PC-9 (cell line): ENCODE results near the gene CD300C.

ENCODE experiments used
- CTCF ChIP-seq: fragments of 200-600 bp; sonication (generic); conservative IDR thresholded peaks from 2 replicates; pipeline ENCODE4 v1.6.1; 2017; ENCODE audit warnings: mixed run types, antibody characterized with exemption, mild to moderate bottlenecking, moderate library complexity
- EZH2 ChIP-seq: fragments of 200-600 bp; sonication (generic); IDR thresholded peaks from 2 replicates; pipeline ENCODE4 v1.8.0; 2017; ENCODE audit warnings: antibody characterized with exemption, low read depth

- no peak for TF ChIP-seq CTCF
- no peak for TF ChIP-seq EZH2
Observed at GRCh38 chr17:74579900-74580299, 34.0 kb upstream of the CD300C start.
